Measurements from ENCODE around the gene PRKAR2B.
"Not testable (repeated sequence)": the region's sequence is repeated elsewhere in the genome, so short reads cannot be mapped to it uniquely, and the experiment has no call there.

The PRKAR2B gene

DNA sequence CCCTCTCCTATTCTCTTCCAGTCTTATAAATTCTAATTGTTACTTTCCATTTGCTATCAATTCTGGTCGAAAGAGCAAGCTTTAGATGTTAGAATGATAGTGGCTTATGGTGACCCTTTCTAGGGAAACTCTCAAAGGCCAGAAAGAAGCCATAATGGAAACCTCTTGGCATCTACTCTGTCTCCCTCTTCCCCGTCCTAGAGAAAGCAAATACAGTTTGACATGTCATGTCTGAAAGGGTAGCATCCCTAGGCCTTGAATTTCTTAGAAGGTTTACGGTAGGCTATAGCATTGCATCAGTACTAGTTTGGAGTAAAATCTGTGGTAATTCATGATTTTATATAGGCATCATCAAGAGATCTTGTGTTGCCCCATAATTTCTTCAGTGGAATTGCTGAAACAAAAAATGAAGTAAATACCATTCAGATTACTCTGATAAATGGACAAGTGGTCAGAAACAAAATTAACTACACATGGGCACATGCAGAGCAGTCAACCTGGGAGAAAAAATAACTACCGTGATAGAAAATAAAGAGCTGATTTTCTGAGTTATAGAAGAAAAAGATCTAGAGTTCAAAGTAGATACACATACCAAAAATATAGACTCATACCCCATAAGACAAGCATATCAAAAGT is 4.4 kb downstream of the PRKAR2B start:
- no peak for DNase-seq (ENCODE audit: low read depth in 3 of 3)

- no peak for DNase-seq (ENCODE audit: low read depth in 3 of 3)
Observed at GRCh38 chr7:107049480-107049879, 5.0 kb downstream of the PRKAR2B start.

- no peak for DNase-seq (ENCODE audit: low read depth in 3 of 3)
Observed at GRCh38 chr7:107049971-107050532, 5.5 kb downstream of the PRKAR2B start.

DNA sequence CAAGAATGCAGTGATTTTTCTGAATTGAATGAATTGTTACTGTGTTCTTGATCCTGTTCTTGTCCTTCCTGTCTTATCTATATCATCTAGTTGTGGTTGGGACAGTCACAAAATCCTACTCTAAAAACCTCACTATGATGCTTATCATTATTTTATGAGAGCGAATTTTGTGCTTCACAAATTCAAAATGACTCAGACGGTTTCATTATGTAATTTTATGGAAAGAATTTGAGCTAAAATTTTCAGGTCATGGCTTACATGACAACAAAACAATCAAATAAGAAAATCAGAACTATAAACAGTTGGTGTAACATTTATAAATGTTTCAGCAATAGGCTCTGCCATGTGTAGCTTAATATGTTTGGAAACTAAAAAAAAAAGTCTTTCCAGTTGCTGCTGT is 6.9 kb downstream of the PRKAR2B start:
- no peak for DNase-seq (ENCODE audit: low read depth in 3 of 3)

DNA sequence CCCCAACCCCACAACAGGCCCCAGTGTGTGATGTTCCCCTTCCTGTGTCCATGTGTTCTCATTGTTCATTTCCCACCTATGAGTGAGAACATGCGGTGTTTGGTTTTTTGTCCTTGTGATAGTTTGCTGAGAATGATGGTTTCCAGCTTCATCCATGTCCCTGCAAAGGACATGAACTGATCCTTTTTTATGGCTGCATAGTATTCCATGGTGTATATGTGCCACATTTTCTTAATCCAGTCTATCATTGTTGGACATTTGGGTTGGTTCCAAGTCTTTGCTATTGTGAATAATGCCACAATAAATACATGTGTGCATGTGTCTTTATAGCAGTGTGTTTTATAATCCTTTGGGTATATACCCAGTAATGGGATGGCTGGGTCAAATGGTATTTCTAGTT is 10.5 kb downstream of the PRKAR2B start:
- DNase-seq (ENCODE audit: low read depth in 3 of 3): not testable (repeated sequence)

GRCh38 chr7:107056058-107056457 is 11.6 kb downstream of the PRKAR2B start:
- DNase-seq (ENCODE audit: low read depth in 3 of 3): not testable (repeated sequence)

DNA sequence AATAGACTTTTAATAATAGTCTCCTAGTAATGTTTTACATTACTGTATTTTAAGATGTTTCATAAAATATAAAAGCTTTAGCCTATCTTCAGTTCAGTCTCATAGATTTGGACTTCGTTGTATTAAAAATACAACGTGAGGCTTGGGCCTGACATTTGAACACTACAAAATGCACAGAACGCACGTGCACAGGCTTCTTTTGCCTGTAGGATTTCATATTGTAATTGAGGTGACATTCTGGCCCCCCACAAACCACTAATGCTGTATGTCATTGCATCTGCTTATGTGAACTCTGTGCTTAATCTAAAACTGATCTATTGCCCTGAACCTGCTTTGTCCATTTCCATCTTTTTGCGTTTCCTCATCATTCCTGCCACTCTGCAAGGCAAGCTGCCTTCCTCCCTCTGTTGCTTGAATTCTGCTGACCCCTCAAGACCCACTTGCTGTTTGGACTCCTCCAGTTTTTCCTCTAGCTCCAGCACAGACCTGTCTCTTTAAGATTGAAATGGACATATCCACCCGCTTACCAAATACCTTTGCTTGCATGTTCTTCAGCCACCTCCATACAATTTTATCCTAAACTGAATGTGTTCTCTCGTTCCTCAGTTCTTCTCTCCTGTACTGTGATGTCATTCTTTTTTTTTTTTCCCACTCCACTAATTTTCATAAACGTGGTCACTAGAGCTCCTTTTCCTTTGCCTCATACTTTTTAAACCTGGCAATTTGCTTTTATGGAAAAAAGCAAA is 12.4 kb downstream of the PRKAR2B start:
- no peak for DNase-seq (ENCODE audit: low read depth in 3 of 3)

- DNase-seq (ENCODE audit: low read depth in 3 of 3): no peak
Observed at GRCh38 chr7:107057474-107057833, 12.9 kb downstream of the PRKAR2B start.

- DNase-seq (ENCODE audit: low read depth in 3 of 3): no peak
Observed at GRCh38 chr7:107059468-107059867, 15.0 kb downstream of the PRKAR2B start.

DNA sequence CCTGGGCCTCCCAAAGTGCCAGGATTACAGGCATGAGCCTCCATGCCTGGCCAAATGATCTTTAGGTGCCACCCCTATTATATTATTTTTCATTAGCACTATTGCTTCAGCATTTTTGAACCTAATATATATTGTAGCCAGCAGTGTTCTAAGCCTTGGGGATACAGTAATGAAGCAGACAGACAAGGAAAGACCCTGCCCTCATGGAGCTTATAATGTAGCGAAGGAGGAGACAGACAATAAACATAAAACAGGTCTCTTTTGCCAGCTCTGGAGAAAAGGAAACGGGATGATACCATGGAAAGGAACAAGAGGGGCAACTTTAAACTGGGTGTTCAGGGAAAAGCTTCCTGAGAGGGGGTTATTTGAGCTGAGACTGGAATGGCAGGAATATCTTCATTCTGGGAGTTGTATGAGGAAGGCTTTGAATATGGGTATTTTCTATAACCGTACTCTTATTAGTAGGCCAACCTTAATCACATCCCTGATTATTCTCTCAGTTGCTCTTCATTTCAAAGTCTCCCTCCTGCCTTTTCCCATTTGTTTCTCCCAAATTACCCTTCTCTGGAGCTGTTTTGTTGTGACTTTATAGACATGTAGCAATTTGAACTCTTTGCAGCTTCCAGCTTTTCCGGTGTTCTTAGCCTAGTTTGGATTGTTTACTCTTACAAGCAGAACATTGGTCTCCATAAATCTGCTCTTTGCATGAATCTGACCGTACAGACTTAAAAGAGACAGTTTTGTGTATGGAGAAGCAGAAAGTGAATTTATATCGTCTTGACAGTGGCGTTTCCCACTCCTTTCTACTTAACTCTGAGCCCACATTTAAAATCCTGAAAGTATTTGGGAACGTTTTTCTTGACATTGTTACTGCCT is 19.0 kb downstream of the PRKAR2B start:
- DNase-seq (ENCODE audit: low read depth in 3 of 3): no peak

DNA sequence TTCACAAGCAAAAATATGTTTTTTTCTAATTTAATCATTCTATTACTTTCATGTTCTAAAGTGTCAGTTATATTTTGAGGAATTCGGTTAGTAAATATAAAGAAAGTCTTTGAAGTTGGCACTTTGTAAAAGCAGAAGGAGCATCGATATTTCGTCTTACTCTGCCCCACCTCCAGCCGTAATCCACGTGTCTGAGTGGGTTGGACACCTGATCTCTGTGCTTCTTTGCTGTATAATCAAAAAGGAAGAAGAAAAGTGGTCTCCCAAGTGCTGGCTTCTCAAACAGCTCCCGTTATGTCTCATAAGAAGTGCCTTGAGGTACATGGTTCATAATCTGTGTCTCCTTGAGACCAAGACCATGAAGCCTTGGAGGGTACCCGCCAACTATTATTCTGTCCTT is 19.8 kb downstream of the PRKAR2B start:
- DNase-seq (ENCODE audit: low read depth in 3 of 3): no peak

- DNase-seq (ENCODE audit: low read depth in 3 of 3): no peak
Observed at GRCh38 chr7:107065929-107066247, 21.4 kb downstream of the PRKAR2B start.

DNA sequence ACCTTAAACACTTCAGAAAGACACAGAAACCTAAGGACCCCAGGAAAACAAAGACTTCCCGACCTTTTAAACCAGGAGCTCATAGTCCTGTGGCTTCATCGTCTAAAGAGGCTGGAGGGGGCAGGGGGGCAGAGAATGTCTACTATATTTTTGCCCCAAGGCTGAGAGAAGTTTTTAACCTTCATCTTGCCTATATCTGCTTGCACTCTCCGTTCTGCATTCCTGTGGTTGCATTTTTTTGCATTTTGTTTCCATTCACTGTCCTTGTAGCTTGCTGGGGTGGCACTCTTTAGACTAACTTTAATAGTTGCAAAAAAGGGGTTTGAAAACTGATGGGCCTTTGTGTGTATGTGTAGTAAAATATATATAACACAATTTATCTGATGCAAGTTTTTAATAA is 23.7 kb downstream of the PRKAR2B start:
- no peak for DNase-seq (ENCODE audit: low read depth in 3 of 3)

- no peak for DNase-seq (ENCODE audit: low read depth in 3 of 3)
Observed at GRCh38 chr7:107069457-107069856, 25.0 kb downstream of the PRKAR2B start.

- DNase-seq (ENCODE audit: low read depth in 3 of 3): no peak
Observed at GRCh38 chr7:107070710-107071109, 26.2 kb downstream of the PRKAR2B start.

DNA sequence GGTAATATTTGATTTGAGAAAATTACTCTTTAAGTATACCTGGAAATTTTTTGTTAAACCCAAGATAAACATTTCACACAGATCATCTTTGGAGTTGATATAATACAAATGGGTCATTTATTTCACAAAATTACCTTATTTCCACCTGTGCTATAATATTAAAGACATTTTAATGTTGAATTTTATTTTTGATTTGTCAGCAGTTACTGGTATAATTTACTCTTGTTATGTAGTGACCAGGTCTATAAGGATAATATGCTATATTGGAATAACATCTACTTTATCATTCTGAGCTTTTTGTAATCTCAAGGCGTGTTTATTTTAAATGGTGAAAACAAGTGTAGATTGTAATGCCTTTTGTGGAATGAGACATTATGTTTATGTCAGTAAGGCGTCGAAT is 26.6 kb downstream of the PRKAR2B start:
- DNase-seq (ENCODE audit: low read depth in 3 of 3): no peak

GRCh38 chr7:107072133-107072532 is 27.6 kb downstream of the PRKAR2B start:
- DNase-seq (ENCODE audit: low read depth in 3 of 3): no peak

GRCh38 chr7:107075863-107076574 is 31.5 kb downstream of the PRKAR2B start:
- no peak for DNase-seq (ENCODE audit: low read depth in 3 of 3)

DNA sequence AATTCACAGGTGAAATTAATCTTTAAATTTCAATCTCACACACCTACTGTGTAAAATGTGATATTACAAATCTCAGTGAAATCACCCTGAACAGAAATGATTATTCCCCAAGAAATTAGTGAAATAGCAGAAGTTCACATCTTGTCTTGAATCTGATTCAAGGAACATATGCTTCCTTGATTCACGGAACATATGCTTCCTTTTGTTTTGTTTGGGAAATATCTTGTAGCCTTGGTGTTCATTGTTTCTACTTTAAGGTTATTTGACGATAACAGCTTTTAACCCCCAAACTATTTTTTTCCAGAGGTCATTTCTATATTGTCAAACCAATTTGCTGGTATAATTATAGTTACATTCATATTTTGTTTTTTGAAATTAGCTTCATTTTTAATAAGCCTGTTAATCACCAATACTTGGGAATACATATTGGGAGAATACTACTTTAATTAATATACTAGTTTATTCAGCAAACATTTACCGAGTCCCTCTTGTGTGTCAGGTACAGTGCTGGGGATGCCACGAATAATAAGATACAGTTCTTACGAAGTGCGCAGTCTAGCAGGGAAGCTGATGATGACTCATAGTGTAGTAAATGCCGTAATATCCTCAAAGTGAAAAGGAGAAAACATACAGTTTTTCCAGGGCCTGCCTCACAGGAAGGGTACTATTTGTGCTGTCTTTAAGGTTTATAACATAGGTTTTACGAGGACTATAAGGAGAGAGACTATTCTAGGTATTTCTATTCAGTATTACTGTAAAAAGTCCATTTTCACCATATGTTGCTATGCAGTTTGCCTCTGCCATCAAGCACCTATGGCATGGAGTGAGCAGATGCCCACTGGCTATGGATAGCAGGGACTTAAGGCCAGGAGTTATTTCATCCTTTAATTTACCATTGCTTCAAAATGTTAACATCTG is 32.5 kb downstream of the PRKAR2B start:
- DNase-seq (ENCODE audit: low read depth in 3 of 3): no peak

DNA sequence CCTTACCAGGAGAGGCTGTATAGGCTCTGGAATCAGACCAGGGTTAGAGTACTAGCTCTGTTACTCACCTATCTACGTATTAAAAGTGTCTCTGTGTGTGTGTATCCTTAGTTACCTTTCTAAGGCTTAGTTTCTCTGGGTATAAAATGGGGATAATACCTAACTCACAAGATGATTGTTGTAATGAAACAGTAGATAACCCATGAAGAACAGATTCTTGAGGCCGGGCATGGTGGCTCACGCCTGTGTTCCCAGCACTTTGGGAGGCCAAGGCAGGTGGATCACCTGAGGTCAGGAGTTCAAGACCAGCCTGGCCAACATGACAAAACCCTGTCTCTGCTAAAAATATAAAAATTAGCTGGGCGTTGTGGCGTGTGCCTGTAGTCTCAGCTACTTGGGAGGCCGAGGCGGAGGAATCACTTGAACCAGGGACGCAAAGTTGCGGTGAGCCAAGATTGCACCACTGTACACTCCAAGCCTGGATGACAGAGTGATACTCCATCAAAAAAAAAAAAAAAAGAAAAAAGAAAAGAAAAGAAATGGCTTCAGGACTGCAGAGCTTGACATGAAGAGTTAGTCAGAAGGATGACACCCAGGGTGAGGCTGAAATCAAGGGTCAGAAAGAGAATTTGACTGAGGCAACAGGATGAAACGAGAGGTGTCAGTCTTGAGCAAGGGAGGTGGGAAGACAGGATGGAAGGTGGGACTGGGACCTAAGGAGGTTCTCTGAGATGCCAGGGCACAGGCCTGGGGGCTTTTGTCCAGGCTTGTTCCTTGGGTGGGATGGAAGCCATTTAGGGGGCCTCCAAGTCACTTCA is 33.4 kb downstream of the PRKAR2B start:
- DNase-seq (ENCODE audit: low read depth in 3 of 3): no peak
